NCI-H2196 treated with DMSO at 0.1 percent for 48 hours (cell line): ENCODE data around the gene CMPK2.
"Not testable (repeated sequence)": the region's sequence is repeated elsewhere in the genome, so short reads cannot be mapped to it uniquely, and the experiment has no call there.

Experiments
- DNase-seq: peaks from one replicate; lab custom pipeline; 2025; ENCODE audit not compliant: unreplicated experiment; lab: John Stamatoyannopoulos, UW

The CMPK2 gene

GRCh38 chr2:6880200-6880733 lies 14.6 kb upstream of the CMPK2 start:
- DNase-seq = no peak

- DNase-seq = no peak
These were observed 13.3 kb upstream of the CMPK2 start for GRCh38 chr2:6879011-6879410.

GRCh38 chr2:6878549-6878948 lies 12.8 kb upstream of the CMPK2 start:
- no peak for DNase-seq

- peak; percentile 50 for DNase-seq
These were observed 11.9 kb upstream of the CMPK2 start, which contains the start of gene RSAD2 for GRCh38 chr2:6877402-6878304. Gene RSAD2 (plus strand): TSS chr2:6877777. CDS start chr2:6877801, 24 bp downstream.

- no peak for DNase-seq
These were observed 10.6 kb upstream of the CMPK2 start for GRCh38 chr2:6876309-6876708.

- no peak for DNase-seq
These were observed 8.3 kb upstream of the CMPK2 start for GRCh38 chr2:6874032-6874431.

- no peak for DNase-seq
These were observed 6.7 kb upstream of the CMPK2 start for GRCh38 chr2:6872394-6872793.

- no peak for DNase-seq
These were observed 1.3 kb upstream of the CMPK2 start for GRCh38 chr2:6866982-6867381.

GRCh38 chr2:6866275-6866671 lies 566 bp upstream of the CMPK2 start:
- DNase-seq = peak; percentile 57

- no peak for DNase-seq
These were observed 773 bp downstream of the CMPK2 start for GRCh38 chr2:6864923-6865345.

GRCh38 chr2:6864231-6864754 lies 1.4 kb downstream of the CMPK2 start:
- DNase-seq = no peak

- no peak for DNase-seq
These were observed 1.9 kb downstream of the CMPK2 start for GRCh38 chr2:6863792-6864191.

GRCh38 chr2:6860296-6860695 lies 5.4 kb downstream of the CMPK2 start:
- no peak for DNase-seq

- not testable (repeated sequence) for DNase-seq
These were observed 7.2 kb downstream of the CMPK2 start for GRCh38 chr2:6858466-6859027.

- no peak for DNase-seq
These were observed 9.2 kb downstream of the CMPK2 start for GRCh38 chr2:6856548-6856920.

GRCh38 chr2:6855860-6856547 lies 9.7 kb downstream of the CMPK2 start:
- no peak for DNase-seq

GRCh38 chr2:6854416-6854815 lies 11.3 kb downstream of the CMPK2 start:
- DNase-seq = no peak

GRCh38 chr2:6852195-6852594 lies 13.5 kb downstream of the CMPK2 start:
- DNase-seq = no peak

- DNase-seq = no peak
These were observed 18.6 kb downstream of the CMPK2 start for GRCh38 chr2:6846967-6847681.

- no peak for DNase-seq
These were observed 19.2 kb downstream of the CMPK2 start for GRCh38 chr2:6846540-6846939.

- no peak for DNase-seq
These were observed 19.8 kb downstream of the CMPK2 start for GRCh38 chr2:6845903-6846302.
